Measurements from ENCODE around the gene ATP2B2. TPM values are rescaled to one million over a fixed set of nuclear protein-coding genes. Genes with fewer than 3 reads are reported as not detected.

Gene ATP2B2
- total and polyA plus RNA-seq, 8 donors, result 0.11 to 0.75 (median 0.21) TPM

GRCh38 chr3:10437995-10438901 is 67.1 kb downstream of the ATP2B2 start:
- Histone ChIP-seq H3K4me1 (no peaks in the 10 kb centered on the region), H3K4me3 (no peak overlapping the region), H3K27ac (no peak overlapping the region), H3K27me3 (no peaks in the 10 kb centered on the region), H3K36me3 (no peaks in the 10 kb centered on the region), H3K9me3 (no peaks in the 10 kb centered on the region)
- intact Hi-C loops (cut with DNase I), result no loop called here
- TF ChIP-seq, protein P1, sequence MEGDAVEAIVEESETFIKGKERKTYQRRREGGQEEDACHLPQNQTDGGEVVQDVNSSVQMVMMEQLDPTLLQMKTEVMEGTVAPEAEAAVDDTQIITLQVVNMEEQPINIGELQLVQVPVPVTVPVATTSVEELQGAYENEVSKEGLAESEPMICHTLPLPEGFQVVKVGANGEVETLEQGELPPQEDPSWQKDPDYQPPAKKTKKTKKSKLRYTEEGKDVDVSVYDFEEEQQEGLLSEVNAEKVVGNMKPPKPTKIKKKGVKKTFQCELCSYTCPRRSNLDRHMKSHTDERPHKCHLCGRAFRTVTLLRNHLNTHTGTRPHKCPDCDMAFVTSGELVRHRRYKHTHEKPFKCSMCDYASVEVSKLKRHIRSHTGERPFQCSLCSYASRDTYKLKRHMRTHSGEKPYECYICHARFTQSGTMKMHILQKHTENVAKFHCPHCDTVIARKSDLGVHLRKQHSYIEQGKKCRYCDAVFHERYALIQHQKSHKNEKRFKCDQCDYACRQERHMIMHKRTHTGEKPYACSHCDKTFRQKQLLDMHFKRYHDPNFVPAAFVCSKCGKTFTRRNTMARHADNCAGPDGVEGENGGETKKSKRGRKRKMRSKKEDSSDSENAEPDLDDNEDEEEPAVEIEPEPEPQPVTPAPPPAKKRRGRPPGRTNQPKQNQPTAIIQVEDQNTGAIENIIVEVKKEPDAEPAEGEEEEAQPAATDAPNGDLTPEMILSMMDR (IDR thresholded peaks at IDR 0.05), result no peak
- DNase-seq, result no peak
- no peak for FAIRE-seq
- ATAC-seq, result no peak
- WGBS, 2 donors, result 63 to 65% methylated on average over 16 of the region's 16 CpGs

DNA sequence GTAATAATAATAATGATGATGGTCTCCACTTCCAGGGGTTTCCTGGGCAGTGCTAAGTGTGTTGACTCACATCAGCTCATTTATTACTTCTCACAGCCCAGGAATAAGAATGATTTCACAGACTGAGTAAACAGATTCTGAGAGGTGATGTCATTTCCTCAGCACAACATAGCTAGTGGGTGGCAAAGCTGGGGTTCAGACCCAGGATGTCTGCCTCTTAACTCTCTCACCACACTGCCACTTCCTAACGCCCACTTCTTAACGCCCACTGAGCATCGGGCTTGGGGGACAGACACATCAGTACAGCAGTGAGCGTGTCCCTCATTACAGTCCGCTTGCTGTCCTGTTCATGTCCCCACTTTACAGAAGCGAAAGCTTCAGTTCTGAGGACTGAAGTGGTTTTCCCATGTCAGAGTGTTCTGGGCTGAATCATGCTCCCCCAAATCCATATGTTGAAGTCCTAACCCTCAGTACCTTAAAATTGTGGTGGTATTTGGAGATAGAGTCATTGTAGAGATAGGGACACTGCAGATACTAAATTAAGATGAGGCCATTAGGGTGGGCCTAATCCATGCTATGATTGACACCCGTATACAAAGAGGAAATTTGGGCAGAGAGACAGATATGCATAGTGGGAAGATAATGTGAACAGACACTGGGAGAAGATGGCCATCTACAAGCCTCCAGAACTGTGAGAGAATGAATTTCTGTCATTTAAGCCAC is 68.0 kb downstream of the ATP2B2 start:
- no peak overlapping the region for H3K4me3 ChIP-seq
- FAIRE-seq (no peak), ATAC-seq (no peak)

GRCh38 chr3:10435850-10436249 is 69.5 kb downstream of the ATP2B2 start:
- intact Hi-C loops (cut with DNase I), result no loop called here

More for the DNA sequence above, 68.0 kb downstream of the ATP2B2 start:
- H3K9me3 ChIP-seq, result no peaks in the 10 kb centered on the region
- H3K36me3 ChIP-seq, result no peaks in the 10 kb centered on the region
- H3K27me3 ChIP-seq, result no peaks in the 10 kb centered on the region
- DNase-seq, result no peak
- H3K4me1 ChIP-seq, result no peaks in the 10 kb centered on the region
- WGBS, 2 donors, result 69 to 73% methylated on average over 7 of the region's 7 CpGs
- H3K27ac ChIP-seq, result no peak overlapping the region
- TF ChIP-seq, protein P1 (IDR thresholded peaks at IDR 0.05), result no peak
- intact Hi-C loops (cut with DNase I), result no loop called here

GRCh38 chr3:10434938-10435336 is 70.4 kb downstream of the ATP2B2 start:
- ATAC-seq (no peak), FAIRE-seq (no peak), DNase-seq (no peak)
- no peak overlapping the region for H3K4me3 ChIP-seq
- H3K4me1 ChIP-seq, result no peaks in the 10 kb centered on the region
- H3K27ac ChIP-seq, result no peak overlapping the region
- no peaks in the 10 kb centered on the region for H3K27me3 ChIP-seq
- H3K36me3 ChIP-seq, result no peaks in the 10 kb centered on the region
- intact Hi-C loops (cut with DNase I), result no loop called here
- 80 to 82% methylated on average over 8 to 9 of the region's 9 CpGs for whole genome bisulfite sequencing, 2 donors
- TF ChIP-seq, protein P1 (IDR thresholded peaks at IDR 0.05), result no peak
- H3K9me3 ChIP-seq, result no peaks in the 10 kb centered on the region

More at GRCh38 chr3:10435850-10436249, 69.5 kb downstream of the ATP2B2 start:
- no peak for ATAC-seq
- Histone ChIP-seq H3K27me3 (no peaks in the 10 kb centered on the region), H3K36me3 (no peaks in the 10 kb centered on the region), H3K9me3 (no peaks in the 10 kb centered on the region), H3K4me1 (no peaks in the 10 kb centered on the region), H3K27ac (no peak overlapping the region), H3K4me3 (no peak overlapping the region)
- WGBS, 2 donors, result 77 to 84% methylated on average over 3 of the region's 3 CpGs
- DNase-seq, result no peak
- TF ChIP-seq, protein P1 (IDR thresholded peaks at IDR 0.05), result no peak
- FAIRE-seq, result no peak

Measured in pancreas (tissue), 10 donors.